DOHH2 (cell line): ENCODE measurements around the gene EPHB2.

ENCODE experiments used
- H3F3A ChIP-seq: fragments of 200-600 bp; sonication (generic), shearing (Covaris generic); 2 replicates; pipeline ENCODE4 v1.6.0; 2016; ENCODE audit warnings: antibody characterized with exemption, mild to moderate bottlenecking; ENCODE audit not compliant: control insufficient read depth, insufficient read depth
- H3K27ac ChIP-seq: fragments of 200-600 bp; sonication (generic); 2 replicates; pipeline ENCODE4 v1.5.1; 2014; ENCODE audit warnings: low read depth, mild to moderate bottlenecking, low read length, moderate library complexity
- H3K27me3 ChIP-seq: fragments of 200-600 bp; sonication (generic); 2 replicates; pipeline ENCODE4 v1.6.1; 2014; ENCODE audit warnings: mild to moderate bottlenecking, low read length, mixed read lengths; ENCODE audit not compliant: control insufficient read depth
- H3K36me3 ChIP-seq: fragments of 200-600 bp; sonication (generic); 2 replicates; pipeline ENCODE4 v1.6.1; 2014; ENCODE audit warnings: mild to moderate bottlenecking, low read length, moderate library complexity, mixed read lengths; ENCODE audit not compliant: control insufficient read depth
- H3K4me1 ChIP-seq: fragments of 200-600 bp; sonication (generic); 2 replicates; pipeline ENCODE4 v1.6.1; 2014; ENCODE audit warnings: mild to moderate bottlenecking, low read length, mixed read lengths; ENCODE audit not compliant: control insufficient read depth
- H3K4me2 ChIP-seq: fragments of 200-600 bp; sonication (generic); 2 replicates; pipeline ENCODE4 v1.6.0; 2014; ENCODE audit warnings: mild to moderate bottlenecking, low read length, moderate library complexity
- H3K4me3 ChIP-seq: fragments of 200-600 bp; sonication (generic); 2 replicates; pipeline ENCODE4 v1.5.1; 2014; ENCODE audit warnings: mild to moderate bottlenecking, low read length, mixed read lengths
- H3K79me2 ChIP-seq: fragments of 200-600 bp; sonication (generic); 2 replicates; pipeline ENCODE4 v1.6.1; 2014; ENCODE audit warnings: mild to moderate bottlenecking, low read length, mixed read lengths; ENCODE audit not compliant: control insufficient read depth
- H3K9me2 ChIP-seq: fragments of 200-600 bp; sonication (generic); replicated peaks from 2 replicates; pipeline ENCODE4 v1.6.1; 2014; ENCODE audit warnings: mild to moderate bottlenecking, low read length, mixed read lengths; ENCODE audit not compliant: control insufficient read depth
- H3K9me3 ChIP-seq: fragments of 200-600 bp; sonication (generic); 2 replicates; pipeline ENCODE4 v1.6.1; 2014; ENCODE audit warnings: antibody characterized with exemption, low read length, mixed read lengths; ENCODE audit not compliant: control insufficient read depth, insufficient read depth
- H4K20me1 ChIP-seq: fragments of 200-600 bp; sonication (generic); 2 replicates; pipeline ENCODE4 v1.6.0; 2014; ENCODE audit warnings: low read depth, mild to moderate bottlenecking, antibody characterized with exemption, low read length, moderate library complexity; ENCODE audit not compliant: control insufficient read depth, insufficient read depth
- EZH2phosphoT487 ChIP-seq: fragments of 200-600 bp; sonication (generic); IDR thresholded peaks from 2 replicates; pipeline ENCODE4 v1.6.1; 2017; ENCODE audit warnings: borderline replicate concordance, mild to moderate bottlenecking, antibody characterized with exemption, low read length, moderate library complexity, mixed read lengths
- TF ChIP-seq, protein P1 (sequence below): fragments of 200-600 bp; sonication (generic); IDR thresholded peaks from one replicate; pipeline ENCODE4 v1.5.1; 2014; ENCODE audit warnings: antibody characterized with exemption, mild to moderate bottlenecking, low read depth, low read length; ENCODE audit not compliant: poor library complexity, severe bottlenecking

Gene EPHB2

DNA sequence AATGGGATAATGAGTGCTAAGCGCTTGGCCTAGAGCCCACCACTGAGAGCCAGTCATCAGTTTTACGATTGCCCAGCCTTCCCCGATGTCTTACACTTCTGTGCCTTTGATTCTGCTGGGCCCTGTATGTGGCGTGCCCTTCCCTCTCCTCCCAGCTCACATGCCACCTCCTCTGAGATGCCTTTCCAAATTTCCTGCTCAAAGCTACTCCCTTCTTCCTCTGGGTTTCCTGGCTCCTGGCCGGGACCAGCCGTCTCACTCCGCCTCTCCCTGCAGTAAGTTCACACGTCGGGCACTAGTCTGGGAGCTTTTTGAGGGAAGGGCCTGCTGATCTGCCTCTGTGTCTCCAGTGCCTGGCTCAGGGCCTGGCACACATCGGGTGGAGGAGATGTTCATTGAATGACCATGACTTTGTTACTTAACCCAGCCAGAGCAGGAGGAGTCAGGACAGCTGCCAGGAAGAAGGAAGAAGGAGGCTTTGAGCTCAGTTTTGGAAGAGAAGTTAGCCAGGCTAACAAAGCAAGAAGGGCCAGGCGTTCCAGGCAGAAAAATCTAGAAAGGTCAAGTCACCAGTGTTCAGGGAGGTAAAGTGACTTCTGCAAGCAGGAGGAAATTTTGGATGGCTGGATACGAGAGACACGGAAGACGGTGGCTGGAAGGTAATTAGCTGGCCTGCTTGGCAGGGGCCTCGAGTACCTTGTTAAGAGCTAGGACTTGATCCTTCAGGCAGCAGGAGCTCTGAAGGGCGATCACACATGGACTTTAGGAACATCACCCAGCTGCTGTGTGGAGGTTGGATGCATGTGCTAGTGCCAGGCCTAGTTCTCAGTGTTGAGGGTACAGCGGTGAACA is 63.6 kb downstream of the EPHB2 start:
- no peaks in the 10 kb centered on the region for H3K9me2 ChIP-seq
- H3K79me2 ChIP-seq: no peaks in the 10 kb centered on the region
- no peaks in the 10 kb centered on the region for H3K9me3 ChIP-seq
- H4K20me1 ChIP-seq: no peaks in the 10 kb centered on the region
- TF ChIP-seq EZH2phosphoT487: no peak
- TF ChIP-seq, protein P1, sequence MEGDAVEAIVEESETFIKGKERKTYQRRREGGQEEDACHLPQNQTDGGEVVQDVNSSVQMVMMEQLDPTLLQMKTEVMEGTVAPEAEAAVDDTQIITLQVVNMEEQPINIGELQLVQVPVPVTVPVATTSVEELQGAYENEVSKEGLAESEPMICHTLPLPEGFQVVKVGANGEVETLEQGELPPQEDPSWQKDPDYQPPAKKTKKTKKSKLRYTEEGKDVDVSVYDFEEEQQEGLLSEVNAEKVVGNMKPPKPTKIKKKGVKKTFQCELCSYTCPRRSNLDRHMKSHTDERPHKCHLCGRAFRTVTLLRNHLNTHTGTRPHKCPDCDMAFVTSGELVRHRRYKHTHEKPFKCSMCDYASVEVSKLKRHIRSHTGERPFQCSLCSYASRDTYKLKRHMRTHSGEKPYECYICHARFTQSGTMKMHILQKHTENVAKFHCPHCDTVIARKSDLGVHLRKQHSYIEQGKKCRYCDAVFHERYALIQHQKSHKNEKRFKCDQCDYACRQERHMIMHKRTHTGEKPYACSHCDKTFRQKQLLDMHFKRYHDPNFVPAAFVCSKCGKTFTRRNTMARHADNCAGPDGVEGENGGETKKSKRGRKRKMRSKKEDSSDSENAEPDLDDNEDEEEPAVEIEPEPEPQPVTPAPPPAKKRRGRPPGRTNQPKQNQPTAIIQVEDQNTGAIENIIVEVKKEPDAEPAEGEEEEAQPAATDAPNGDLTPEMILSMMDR: no peak
- no peaks in the 10 kb centered on the region for H3K4me1 ChIP-seq
- no peaks in the 10 kb centered on the region; the same call in 1 of the 2 replicates for H3K27me3 ChIP-seq
- no peak overlapping the region for H3K4me2 ChIP-seq
- H3K36me3 ChIP-seq: no peaks in the 10 kb centered on the region
- no peaks in the 10 kb centered on the region for H3F3A ChIP-seq
- H3K4me3 ChIP-seq: no peak overlapping the region
- H3K27ac ChIP-seq: no peak overlapping the region

DNA sequence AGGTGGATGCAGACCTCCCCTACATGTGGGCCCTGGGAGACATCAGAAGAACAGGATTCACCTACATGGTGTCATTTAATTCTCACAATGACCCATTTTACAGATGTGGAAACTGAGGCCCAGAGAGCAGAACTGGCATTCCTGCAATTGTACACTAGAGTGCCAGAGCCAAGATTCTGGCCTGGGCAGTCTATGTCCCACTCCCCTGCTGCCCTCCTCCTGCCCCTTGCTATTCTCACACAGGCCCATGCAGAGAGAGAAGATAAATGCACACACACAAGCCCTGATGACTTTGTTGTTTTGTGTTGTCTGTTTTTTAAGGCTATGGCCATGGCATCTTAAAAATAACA is 64.2 kb downstream of the EPHB2 start:
- Histone ChIP-seq H3K9me2 (no peaks in the 10 kb centered on the region), H3K4me1 (no peaks in the 10 kb centered on the region), H3K27me3 (no peaks in the 10 kb centered on the region; the same call in 1 of the 2 replicates), H3K36me3 (no peaks in the 10 kb centered on the region), H3K4me3 (no peak overlapping the region), H3K4me2 (no peak overlapping the region), H3F3A (no peaks in the 10 kb centered on the region), H3K9me3 (no peaks in the 10 kb centered on the region), H3K79me2 (no peaks in the 10 kb centered on the region), H3K27ac (no peak overlapping the region), H4K20me1 (no peaks in the 10 kb centered on the region)
- TF ChIP-seq EZH2phosphoT487: no peak

DNA sequence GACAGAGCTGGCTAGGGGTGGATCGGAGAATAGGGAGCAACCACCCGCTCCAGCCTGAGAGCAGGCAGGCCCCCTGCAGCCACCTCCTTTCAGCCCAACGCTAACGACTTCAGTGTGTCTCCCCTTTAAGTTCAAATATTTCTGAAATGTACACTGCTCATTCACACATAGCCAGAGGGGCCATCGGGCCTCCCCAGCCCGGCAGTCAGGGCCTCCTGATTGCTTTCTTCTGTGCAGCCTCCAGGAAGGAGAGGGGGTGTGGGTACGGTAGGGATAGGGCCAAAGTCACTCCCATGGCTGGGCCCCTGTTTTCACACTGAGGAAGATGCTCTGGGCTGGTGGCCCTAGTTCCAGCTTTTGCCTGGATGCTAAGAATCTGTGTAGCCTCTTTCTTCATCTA is 64.8 kb downstream of the EPHB2 start:
- no peak overlapping the region for H3K27ac ChIP-seq
- no peaks in the 10 kb centered on the region for H3K79me2 ChIP-seq
- H3K27me3 ChIP-seq: no peaks in the 10 kb centered on the region
- H3K4me3 ChIP-seq: no peak overlapping the region
- H3K4me2 ChIP-seq: no peak overlapping the region
- TF ChIP-seq EZH2phosphoT487: no peak
- TF ChIP-seq, protein P1: no peak
- H3F3A ChIP-seq: no peaks in the 10 kb centered on the region
- no peaks in the 10 kb centered on the region for H3K36me3 ChIP-seq
- H3K9me3 ChIP-seq: no peaks in the 10 kb centered on the region
- H4K20me1 ChIP-seq: no peaks in the 10 kb centered on the region
- H3K4me1 ChIP-seq: no peaks in the 10 kb centered on the region
- no peaks in the 10 kb centered on the region for H3K9me2 ChIP-seq

DNA sequence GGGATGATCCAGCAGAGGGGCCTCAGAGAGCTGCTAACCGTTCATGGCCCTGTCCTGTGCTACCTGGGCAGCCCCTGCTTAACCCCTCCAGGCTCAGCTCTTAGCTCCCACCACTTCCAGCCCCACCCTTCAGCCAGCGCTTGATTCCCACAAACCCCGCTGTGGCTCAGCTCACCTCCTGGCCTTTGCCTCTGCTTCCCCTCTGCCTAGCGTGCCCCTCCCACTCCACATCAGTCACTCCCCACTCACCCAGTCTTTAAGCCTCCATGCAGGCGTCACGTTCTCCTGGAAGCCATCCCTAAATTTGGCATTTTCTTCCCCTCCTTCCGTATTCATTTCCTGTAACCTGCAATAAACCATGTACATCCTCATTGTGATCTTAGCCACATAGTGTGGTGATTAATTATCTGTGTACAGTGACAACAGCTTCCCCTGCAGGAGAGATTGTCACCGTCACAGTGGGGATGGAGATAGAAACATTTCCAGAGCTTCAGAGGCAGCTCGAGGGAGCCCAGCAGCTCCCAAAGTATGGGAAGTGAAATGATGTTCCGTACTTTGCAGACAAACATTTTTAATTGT is 65.5 kb downstream of the EPHB2 start:
- H3K9me3 ChIP-seq: no peaks in the 10 kb centered on the region
- H3F3A ChIP-seq: no peaks in the 10 kb centered on the region
- H3K36me3 ChIP-seq: no peaks in the 10 kb centered on the region
- H3K4me2 ChIP-seq: no peak overlapping the region
- no peak overlapping the region for H3K4me3 ChIP-seq
- no peaks in the 10 kb centered on the region for H3K79me2 ChIP-seq
- no peaks in the 10 kb centered on the region for H4K20me1 ChIP-seq
- no peaks in the 10 kb centered on the region for H3K27me3 ChIP-seq
- TF ChIP-seq, protein P1: no peak
- TF ChIP-seq EZH2phosphoT487: no peak
- H3K9me2 ChIP-seq: no peaks in the 10 kb centered on the region
- no peaks in the 10 kb centered on the region for H3K4me1 ChIP-seq
- no peak overlapping the region for H3K27ac ChIP-seq
